Measurements from ENCODE around the gene POLRMT.

The POLRMT gene

GRCh38 chr19:662962-663681 lies 29.8 kb upstream of the POLRMT start, which contains the start of gene RNF126:
Gene RNF126, minus strand, starts transcription at chr19:663214. Its CDS starts 93 bp downstream, at chr19:663121.
- peak; percentile 97 for DNase-seq

- peak; percentile 79 for DNase-seq
Measured at GRCh38 chr19:662207-662961, 29.0 kb upstream of the POLRMT start.

GRCh38 chr19:661427-662196 lies 28.3 kb upstream of the POLRMT start:
- DNase-seq = peak; percentile 82

GRCh38 chr19:660793-661426 lies 27.6 kb upstream of the POLRMT start:
- no peak for DNase-seq

- no peak for DNase-seq
Measured at GRCh38 chr19:658916-659839, 25.8 kb upstream of the POLRMT start.

GRCh38 chr19:658059-658839 lies 24.9 kb upstream of the POLRMT start:
- no peak for DNase-seq

GRCh38 chr19:657611-658010 lies 24.3 kb upstream of the POLRMT start:
- DNase-seq = no peak

GRCh38 chr19:656751-657559 lies 23.6 kb upstream of the POLRMT start:
- no peak for DNase-seq

GRCh38 chr19:655691-656090 lies 22.4 kb upstream of the POLRMT start:
- no peak for DNase-seq

- DNase-seq = no peak
Measured at GRCh38 chr19:653425-653824, 20.1 kb upstream of the POLRMT start.

- DNase-seq = no peak
Measured at GRCh38 chr19:652467-653389, 19.4 kb upstream of the POLRMT start.

GRCh38 chr19:651991-652390 lies 18.7 kb upstream of the POLRMT start:
- no peak for DNase-seq

- DNase-seq = no peak
Measured at GRCh38 chr19:651114-651818, 17.9 kb upstream of the POLRMT start.

- DNase-seq = no peak
Measured at GRCh38 chr19:650121-650520, 16.8 kb upstream of the POLRMT start.

GRCh38 chr19:648904-649801 lies 15.8 kb upstream of the POLRMT start:
- DNase-seq = no peak

GRCh38 chr19:648305-648704 lies 15.0 kb upstream of the POLRMT start:
- no peak for DNase-seq

- no peak for DNase-seq
Measured at GRCh38 chr19:647566-648284, 14.4 kb upstream of the POLRMT start.
